ENCODE measurements around the gene HNRNPC.

DNA sequence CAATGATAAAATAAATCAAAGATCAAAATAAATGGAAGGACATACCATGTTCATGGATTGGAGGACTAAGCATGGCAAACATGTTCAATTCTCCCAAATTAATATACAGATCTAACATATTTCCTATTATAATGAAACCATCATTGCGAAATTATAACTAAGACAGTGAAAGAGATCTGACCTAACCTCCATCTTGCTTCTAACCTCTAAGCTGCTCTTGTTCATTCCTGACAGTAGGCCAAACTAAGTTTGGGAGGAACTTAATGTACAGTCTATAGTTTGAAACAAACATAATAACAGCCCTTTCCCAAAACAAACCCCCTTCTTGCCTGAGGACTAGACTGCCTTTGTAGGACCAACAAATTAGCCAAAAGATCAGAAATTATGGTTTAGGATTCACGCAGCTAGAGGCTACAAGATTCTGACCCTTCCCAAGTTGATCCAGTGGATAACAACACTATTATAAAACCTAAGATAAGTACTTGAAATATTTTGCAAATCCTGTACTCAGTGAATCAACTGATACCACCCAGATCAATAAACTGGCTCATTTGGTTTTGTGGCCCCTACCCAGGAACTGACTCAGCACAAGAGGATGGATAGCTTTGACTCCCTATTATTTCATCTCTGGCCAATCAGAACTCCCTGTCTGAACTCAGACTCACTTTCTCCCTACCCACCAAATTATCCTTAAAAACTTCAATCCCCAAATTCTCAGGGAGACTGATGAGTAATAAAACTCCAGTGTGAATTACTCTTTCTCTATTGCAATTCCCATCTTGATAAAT lies 71.6 kb downstream of the HNRNPC start:
- TF ChIP-seq, protein P1, sequence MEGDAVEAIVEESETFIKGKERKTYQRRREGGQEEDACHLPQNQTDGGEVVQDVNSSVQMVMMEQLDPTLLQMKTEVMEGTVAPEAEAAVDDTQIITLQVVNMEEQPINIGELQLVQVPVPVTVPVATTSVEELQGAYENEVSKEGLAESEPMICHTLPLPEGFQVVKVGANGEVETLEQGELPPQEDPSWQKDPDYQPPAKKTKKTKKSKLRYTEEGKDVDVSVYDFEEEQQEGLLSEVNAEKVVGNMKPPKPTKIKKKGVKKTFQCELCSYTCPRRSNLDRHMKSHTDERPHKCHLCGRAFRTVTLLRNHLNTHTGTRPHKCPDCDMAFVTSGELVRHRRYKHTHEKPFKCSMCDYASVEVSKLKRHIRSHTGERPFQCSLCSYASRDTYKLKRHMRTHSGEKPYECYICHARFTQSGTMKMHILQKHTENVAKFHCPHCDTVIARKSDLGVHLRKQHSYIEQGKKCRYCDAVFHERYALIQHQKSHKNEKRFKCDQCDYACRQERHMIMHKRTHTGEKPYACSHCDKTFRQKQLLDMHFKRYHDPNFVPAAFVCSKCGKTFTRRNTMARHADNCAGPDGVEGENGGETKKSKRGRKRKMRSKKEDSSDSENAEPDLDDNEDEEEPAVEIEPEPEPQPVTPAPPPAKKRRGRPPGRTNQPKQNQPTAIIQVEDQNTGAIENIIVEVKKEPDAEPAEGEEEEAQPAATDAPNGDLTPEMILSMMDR (IDR thresholded peaks at IDR 0.05 in 2 of 3, conservative IDR thresholded peaks at IDR 0.05 in 1 of 3; ENCODE audit: control insufficient read depth in 2 of 3, extremely low read depth in 1 of 3, insufficient read depth in 1 of 3, low read depth in 3 of 3, low read length in 3 of 3) = no peak
- TF ChIP-seq NR2F1 (conservative IDR thresholded peaks at IDR 0.05) = no peak
- TF ChIP-seq, protein P2, sequence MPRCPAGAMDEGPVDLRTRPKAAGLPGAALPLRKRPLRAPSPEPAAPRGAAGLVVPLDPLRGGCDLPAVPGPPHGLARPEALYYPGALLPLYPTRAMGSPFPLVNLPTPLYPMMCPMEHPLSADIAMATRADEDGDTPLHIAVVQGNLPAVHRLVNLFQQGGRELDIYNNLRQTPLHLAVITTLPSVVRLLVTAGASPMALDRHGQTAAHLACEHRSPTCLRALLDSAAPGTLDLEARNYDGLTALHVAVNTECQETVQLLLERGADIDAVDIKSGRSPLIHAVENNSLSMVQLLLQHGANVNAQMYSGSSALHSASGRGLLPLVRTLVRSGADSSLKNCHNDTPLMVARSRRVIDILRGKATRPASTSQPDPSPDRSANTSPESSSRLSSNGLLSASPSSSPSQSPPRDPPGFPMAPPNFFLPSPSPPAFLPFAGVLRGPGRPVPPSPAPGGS (IDR thresholded peaks at IDR 0.05; ENCODE audit: borderline replicate concordance, insufficient read depth, low read depth, low read length, poor library complexity, severe bottlenecking) = no peak
- TF ChIP-seq, protein P3, sequence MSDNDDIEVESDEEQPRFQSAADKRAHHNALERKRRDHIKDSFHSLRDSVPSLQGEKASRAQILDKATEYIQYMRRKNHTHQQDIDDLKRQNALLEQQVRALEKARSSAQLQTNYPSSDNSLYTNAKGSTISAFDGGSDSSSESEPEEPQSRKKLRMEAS (IDR thresholded peaks at IDR 0.05; ENCODE audit: low read depth, low read length) = no peak
- TF ChIP-seq, protein P4, sequence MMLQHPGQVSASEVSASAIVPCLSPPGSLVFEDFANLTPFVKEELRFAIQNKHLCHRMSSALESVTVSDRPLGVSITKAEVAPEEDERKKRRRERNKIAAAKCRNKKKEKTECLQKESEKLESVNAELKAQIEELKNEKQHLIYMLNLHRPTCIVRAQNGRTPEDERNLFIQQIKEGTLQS (IDR thresholded peaks at IDR 0.05; ENCODE audit: borderline replicate concordance, extremely low read depth, low read depth, low read length) = no peak
- TF ChIP-seq EZH2 (IDR thresholded peaks at IDR 0.05; ENCODE audit: borderline replicate concordance, control insufficient read depth, low read depth, low read length) = no peak
- TF ChIP-seq RBBP5 (conservative IDR thresholded peaks at IDR 0.05) = no peak
- TF ChIP-seq POLR2A (IDR thresholded peaks at IDR 0.05; ENCODE audit: low read depth, low read length) = no peak
- TF ChIP-seq ZNF274 (IDR thresholded peaks at IDR 0.05; ENCODE audit: insufficient read depth, insufficient read length) = no peak
- no peak for TF ChIP-seq BHLHE40 (IDR thresholded peaks at IDR 0.05; ENCODE audit: borderline replicate concordance in 1 of 2, low read depth in 2 of 2, low read length in 1 of 2)

Measured in GM12878 (cell line).